GM19455 (cell line): ENCODE results near the gene ZNF215.
"Not testable (repeated sequence)": the region's sequence is repeated elsewhere in the genome, so short reads cannot be mapped to it uniquely, and the experiment has no call there.

Source experiments
- ATAC-seq: cut with Tn5 transposase; IDR thresholded peaks from one replicate; pipeline ENCODE4 v1.9.1; 2021; ENCODE audit not compliant: unreplicated experiment

The ZNF215 gene

GRCh38 chr11:6932145-6932544 lies 5.9 kb downstream of the ZNF215 start:
- no peak for ATAC-seq

- ATAC-seq, result no peak
These were observed 15.7 kb downstream of the ZNF215 start for GRCh38 chr11:6941970-6942369.

GRCh38 chr11:6943131-6943530 lies 16.9 kb downstream of the ZNF215 start:
- no peak for ATAC-seq

GRCh38 chr11:6954248-6954647 lies 28.0 kb downstream of the ZNF215 start:
- not testable (repeated sequence) for ATAC-seq

- ATAC-seq, result no peak
These were observed 35.9 kb downstream of the ZNF215 start for GRCh38 chr11:6962141-6962540.

- ATAC-seq, result peak; percentile 93
These were observed 36.4 kb downstream of the ZNF215 start for GRCh38 chr11:6962673-6963072.

GRCh38 chr11:6968816-6969215 lies 42.6 kb downstream of the ZNF215 start:
- no peak for ATAC-seq

GRCh38 chr11:6969854-6970253 lies 43.6 kb downstream of the ZNF215 start:
- not testable (repeated sequence) for ATAC-seq

GRCh38 chr11:6979365-6979764 lies 53.1 kb downstream of the ZNF215 start:
- ATAC-seq, result no peak

- ATAC-seq, result no peak
These were observed 60.3 kb downstream of the ZNF215 start for GRCh38 chr11:6986487-6986886.

GRCh38 chr11:6988506-6988905 lies 62.3 kb downstream of the ZNF215 start:
- ATAC-seq, result no peak

GRCh38 chr11:6991227-6991626 lies 65.0 kb downstream of the ZNF215 start:
- ATAC-seq, result no peak

- no peak for ATAC-seq
These were observed 65.8 kb downstream of the ZNF215 start for GRCh38 chr11:6992026-6992425.

GRCh38 chr11:6992457-6993417 lies 66.5 kb downstream of the ZNF215 start:
- no peak for ATAC-seq

- no peak for ATAC-seq
These were observed 69.5 kb downstream of the ZNF215 start for GRCh38 chr11:6995703-6996102.

- ATAC-seq, result no peak
These were observed 78.3 kb downstream of the ZNF215 start for GRCh38 chr11:7004482-7004881.
